K562 (cell line): Measurements from ENCODE around the gene ATG7. TPM values are rescaled to one million over a fixed set of nuclear protein-coding genes. Genes with fewer than 3 reads are reported as not detected.
A peak's percentile ranks its signal among the peaks of the same experiment; 100 is the strongest.

Experiments
- FOXK1 ChIP-seq: sonication (generic); formaldehyde crosslinking; IDR thresholded peaks from 2 replicates; pipeline ENCODE4 v1.8.0; 2022; ENCODE audit warnings: missing genetic modification reagents, mild to moderate bottlenecking, borderline replicate concordance
- FOXK2 ChIP-seq, 2 experiments: fragments of 450-650 bp; IDR thresholded peaks in 1 of 2; conservative IDR thresholded peaks in 1 of 2; 2 replicates each; pipeline ENCODE4 v1.6.1; 2016; ENCODE audit warnings: low read depth in 2 of 2, mild to moderate bottlenecking in 1 of 2
- GABPB2 ChIP-seq: fragments of 250-450 bp; sonication (Bioruptor Pico); conservative IDR thresholded peaks from 2 replicates; pipeline ENCODE4 v1.5.1; 2021; ENCODE audit warnings: mild to moderate bottlenecking
- HDAC2 ChIP-seq: fragments of 450-650 bp; IDR thresholded peaks from 2 replicates; pipeline ENCODE4 v1.6.1; 2016; ENCODE audit warnings: mild to moderate bottlenecking
- JUNB ChIP-seq: fragments of 450-650 bp; formaldehyde crosslinking; conservative IDR thresholded peaks from 2 replicates; pipeline ENCODE4 v1.4.0; 2020; ENCODE audit warnings: mild to moderate bottlenecking
- MIER1 ChIP-seq: fragments of 450-650 bp; IDR thresholded peaks from 2 replicates; pipeline ENCODE4 v1.6.1; 2016; ENCODE audit warnings: antibody characterized with exemption, mild to moderate bottlenecking, low read depth
- NFE2 ChIP-seq: IDR thresholded peaks from 2 replicates; pipeline ENCODE4 v1.6.1; 2014; ENCODE audit warnings: antibody characterized with exemption, low read depth
- NFE2L1 ChIP-seq: fragments of 450-650 bp; IDR thresholded peaks from 2 replicates; pipeline ENCODE4 v1.6.1; 2016; ENCODE audit warnings: missing genetic modification characterization, low read depth, mild to moderate bottlenecking, missing compliant biosample characterization, moderate library complexity, borderline replicate concordance
- POLR3A ChIP-seq: IDR thresholded peaks from 2 replicates; pipeline ENCODE4 v1.6.1; 2011; ENCODE audit warnings: borderline replicate concordance, mild to moderate bottlenecking, moderate library complexity; ENCODE audit not compliant: insufficient read length, insufficient read depth; ENCODE audit errors: extremely low read depth
- RFX1 ChIP-seq: fragments of 450-650 bp; IDR thresholded peaks from 2 replicates; pipeline ENCODE4 v1.6.1; 2016; ENCODE audit warnings: mild to moderate bottlenecking, moderate library complexity
- SETDB1 ChIP-seq: IDR thresholded peaks from one replicate; pipeline ENCODE4 v1.6.1; 2012; ENCODE audit warnings: low read length, control low read depth, inconsistent platforms
- TBP ChIP-seq: optimal IDR thresholded peaks from 2 replicates; pipeline ENCODE3; 2011; ENCODE audit warnings: low read depth, low read length, improper control_type of control experiment
- YBX1 ChIP-seq: fragments of 450-650 bp; IDR thresholded peaks from 2 replicates; pipeline ENCODE4 v1.7.1; 2016; ENCODE audit warnings: mild to moderate bottlenecking
- ZBTB17 ChIP-seq: fragments of 450-650 bp; formaldehyde crosslinking; IDR thresholded peaks from 2 replicates; pipeline ENCODE4 v1.4.0; 2020; ENCODE audit warnings: mild to moderate bottlenecking
- ZFPM2 ChIP-seq: fragments of 250-450 bp; sonication (Bioruptor Pico); IDR thresholded peaks from 2 replicates; pipeline ENCODE4 v1.5.1; 2022; ENCODE audit warnings: mild to moderate bottlenecking
- ZNF184 ChIP-seq: sonication (generic); formaldehyde crosslinking; IDR thresholded peaks from 2 replicates; pipeline ENCODE4 v1.5.0; 2020; ENCODE audit warnings: missing genetic modification reagents
- ZNF354B ChIP-seq: fragments of 250-450 bp; sonication (Bioruptor Pico); IDR thresholded peaks from 2 replicates; pipeline ENCODE4 v1.4.0; 2020
- ZNF431 ChIP-seq: sonication (generic); formaldehyde crosslinking; IDR thresholded peaks from 2 replicates; pipeline ENCODE4 v1.8.0; 2022; ENCODE audit warnings: mild to moderate bottlenecking, missing genetic modification reagents
- ZNF586 ChIP-seq: fragments of 450-650 bp; formaldehyde crosslinking; conservative IDR thresholded peaks from 2 replicates; pipeline ENCODE4 v1.4.0; 2020; ENCODE audit warnings: mild to moderate bottlenecking, moderate library complexity
- ZNF717 ChIP-seq: fragments of 250-450 bp; sonication (Bioruptor Pico); IDR thresholded peaks from 2 replicates; pipeline ENCODE4 v1.5.0; 2021
- polyA plus RNA-seq, 8 experiments: library from polyadenylated mRNA; depleted of rRNA in 4 of 8; stranded (reverse) in 5 of 8; unstranded in 3 of 8; fragments of >200 nt; fragmentation: Nextera tagmentation in 2 of 8; fragmentation: Illumina TruSeq in 1 of 8; extraction: Ambion mirVana in 2 of 8; extraction: Trizol in 1 of 8; gene quantifications; 2 replicates each; pipeline versions ENCODE4 v1.2.1 to v1.2.3, GENCODE V29; 2011 to 2014; ENCODE audit warnings: inconsistent platforms in 1 of 8, missing spikeins in 1 of 8
- total RNA-seq, 7 experiments: library from RNA; depleted of rRNA in 6 of 7; stranded (reverse); fragments of >200 nt in 6 of 7; fragmentation: Illumina TruSeq in 2 of 7; extraction: Trizol in 2 of 7; gene quantifications; 2 replicates each; pipeline versions ENCODE4 v1.2.1 to v1.2.3, GENCODE V29; 2011 to 2021; ENCODE audit warnings: low replicate concordance in 1 of 7
- TF ChIP-seq, protein P1 (sequence below): sonication (generic); formaldehyde crosslinking; IDR thresholded peaks from 2 replicates; pipeline ENCODE4 v1.8.1; 2022; ENCODE audit warnings: missing genetic modification reagents
- TF ChIP-seq, protein P2 (sequence below): fragments of 450-650 bp; formaldehyde crosslinking; IDR thresholded peaks from 2 replicates; pipeline ENCODE4 v1.4.0; 2020; ENCODE audit warnings: mild to moderate bottlenecking, moderate library complexity
- TF ChIP-seq, protein P3 (sequence below): fragments of 450-650 bp; IDR thresholded peaks from 2 replicates; pipeline ENCODE4 v1.6.1; 2016; ENCODE audit warnings: mild to moderate bottlenecking

ATG7 gene
- total and polyA plus RNA-seq, 9 of the 15 experiments (the other 6 are each of a cell fraction or from before 2014, with no cell fraction given) = 18.3 to 45.3 (median 33.6) TPM

DNA sequence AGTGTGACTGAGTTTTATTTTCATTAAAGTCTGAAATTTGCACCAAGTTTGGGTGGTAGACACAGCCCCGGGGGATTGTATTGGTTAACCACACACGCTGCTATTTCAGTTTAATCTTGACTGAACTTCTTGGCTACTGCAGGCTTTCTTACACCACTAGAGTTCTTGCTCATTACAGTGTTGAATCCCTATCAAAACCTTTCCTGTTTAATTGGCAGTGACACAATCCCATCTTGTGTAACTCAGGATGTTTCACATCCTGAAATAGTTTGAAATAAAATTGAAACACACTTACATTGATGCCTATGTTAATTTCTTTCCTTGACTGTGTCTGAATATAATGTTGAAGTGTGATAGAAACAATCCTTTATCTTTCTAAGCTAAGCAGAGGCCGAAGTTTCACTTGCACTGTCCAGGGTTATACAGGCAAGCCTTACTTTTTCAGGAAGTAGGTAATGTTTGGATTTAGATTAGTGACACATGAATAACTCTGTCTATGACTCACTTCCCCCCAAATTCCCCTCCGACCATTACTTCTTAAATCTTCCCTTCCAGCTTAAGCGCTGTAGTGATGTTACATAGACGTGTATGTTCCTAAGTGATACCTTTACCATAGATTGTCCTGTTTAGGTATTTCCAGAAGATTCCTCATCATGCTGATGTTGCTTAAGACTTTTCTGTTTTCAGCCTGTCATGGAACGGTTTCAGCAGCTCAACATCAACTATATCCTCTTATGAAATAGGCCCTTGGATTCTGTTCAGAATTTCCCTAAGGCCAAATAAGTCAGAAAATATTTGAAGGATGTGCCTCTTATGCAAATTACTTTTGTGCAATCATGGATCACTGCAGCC lies 16.8 kb downstream of the ATG7 start (continued):
- TF ChIP-seq, protein P1, sequence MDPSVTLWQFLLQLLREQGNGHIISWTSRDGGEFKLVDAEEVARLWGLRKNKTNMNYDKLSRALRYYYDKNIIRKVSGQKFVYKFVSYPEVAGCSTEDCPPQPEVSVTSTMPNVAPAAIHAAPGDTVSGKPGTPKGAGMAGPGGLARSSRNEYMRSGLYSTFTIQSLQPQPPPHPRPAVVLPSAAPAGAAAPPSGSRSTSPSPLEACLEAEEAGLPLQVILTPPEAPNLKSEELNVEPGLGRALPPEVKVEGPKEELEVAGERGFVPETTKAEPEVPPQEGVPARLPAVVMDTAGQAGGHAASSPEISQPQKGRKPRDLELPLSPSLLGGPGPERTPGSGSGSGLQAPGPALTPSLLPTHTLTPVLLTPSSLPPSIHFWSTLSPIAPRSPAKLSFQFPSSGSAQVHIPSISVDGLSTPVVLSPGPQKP (CRISPR knock-in tag) = no peak
- TF ChIP-seq TBP (peak; percentile 10), GABPB2 (CRISPR knock-in tag) (no peak), ZBTB17 (no peak), ZNF354B (CRISPR knock-in tag) (0 out of 2 replicates have a peak, but pooled peaks have one; percentile 40), ZNF431 (CRISPR knock-in tag) (no peak), POLR3A (no peak), FOXK1 (no peak), MIER1 (no peak), YBX1 (no peak), NFE2L1 (tag) (no peak), FOXK2 (conservative IDR thresholded peaks at IDR 0.05 in 1 of 2, IDR thresholded peaks at IDR 0.05 in 1 of 2; ENCODE audit: low read depth in 2 of 2) (no peak; a peak in 1 of 4 replicates), ZFPM2 (CRISPR knock-in tag) (no peak), ZNF717 (no peak), SETDB1 (no peak), ZNF184 (CRISPR knock-in tag) (no peak), JUNB (CRISPR knock-in tag) (0 out of 2 replicates have a peak, but pooled peaks have one; percentile 8), RFX1 (no peak), HDAC2 (peak; percentile 82), NFE2 (peak; percentile 52; the same call in 1 of the 2 replicates), ZNF586 (no peak)
- TF ChIP-seq, protein P2, sequence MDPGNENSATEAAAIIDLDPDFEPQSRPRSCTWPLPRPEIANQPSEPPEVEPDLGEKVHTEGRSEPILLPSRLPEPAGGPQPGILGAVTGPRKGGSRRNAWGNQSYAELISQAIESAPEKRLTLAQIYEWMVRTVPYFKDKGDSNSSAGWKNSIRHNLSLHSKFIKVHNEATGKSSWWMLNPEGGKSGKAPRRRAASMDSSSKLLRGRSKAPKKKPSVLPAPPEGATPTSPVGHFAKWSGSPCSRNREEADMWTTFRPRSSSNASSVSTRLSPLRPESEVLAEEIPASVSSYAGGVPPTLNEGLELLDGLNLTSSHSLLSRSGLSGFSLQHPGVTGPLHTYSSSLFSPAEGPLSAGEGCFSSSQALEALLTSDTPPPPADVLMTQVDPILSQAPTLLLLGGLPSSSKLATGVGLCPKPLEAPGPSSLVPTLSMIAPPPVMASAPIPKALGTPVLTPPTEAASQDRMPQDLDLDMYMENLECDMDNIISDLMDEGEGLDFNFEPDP (CRISPR knock-in tag) = 0 out of 2 replicates have a peak, but pooled peaks have one; percentile 55
- TF ChIP-seq, protein P3, sequence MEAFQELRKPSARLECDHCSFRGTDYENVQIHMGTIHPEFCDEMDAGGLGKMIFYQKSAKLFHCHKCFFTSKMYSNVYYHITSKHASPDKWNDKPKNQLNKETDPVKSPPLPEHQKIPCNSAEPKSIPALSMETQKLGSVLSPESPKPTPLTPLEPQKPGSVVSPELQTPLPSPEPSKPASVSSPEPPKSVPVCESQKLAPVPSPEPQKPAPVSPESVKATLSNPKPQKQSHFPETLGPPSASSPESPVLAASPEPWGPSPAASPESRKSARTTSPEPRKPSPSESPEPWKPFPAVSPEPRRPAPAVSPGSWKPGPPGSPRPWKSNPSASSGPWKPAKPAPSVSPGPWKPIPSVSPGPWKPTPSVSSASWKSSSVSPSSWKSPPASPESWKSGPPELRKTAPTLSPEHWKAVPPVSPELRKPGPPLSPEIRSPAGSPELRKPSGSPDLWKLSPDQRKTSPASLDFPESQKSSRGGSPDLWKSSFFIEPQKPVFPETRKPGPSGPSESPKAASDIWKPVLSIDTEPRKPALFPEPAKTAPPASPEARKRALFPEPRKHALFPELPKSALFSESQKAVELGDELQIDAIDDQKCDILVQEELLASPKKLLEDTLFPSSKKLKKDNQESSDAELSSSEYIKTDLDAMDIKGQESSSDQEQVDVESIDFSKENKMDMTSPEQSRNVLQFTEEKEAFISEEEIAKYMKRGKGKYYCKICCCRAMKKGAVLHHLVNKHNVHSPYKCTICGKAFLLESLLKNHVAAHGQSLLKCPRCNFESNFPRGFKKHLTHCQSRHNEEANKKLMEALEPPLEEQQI = 0 out of 2 replicates have a peak, but pooled peaks have one; percentile 26
